Keratinocyte (primary cell): ENCODE data around the gene LYRM7.
"Not testable (repeated sequence)": the region's sequence is repeated elsewhere in the genome, so short reads cannot be mapped to it uniquely, and the experiment has no call there.

Experiments used
- EZH2 ChIP-seq: IDR thresholded peaks from one replicate; pipeline ENCODE4 v1.6.1; 2012; ENCODE audit warnings: inconsistent platforms, mild to moderate bottlenecking, low read length, moderate library complexity
- TF ChIP-seq, protein P1 (sequence below), 3 experiments: IDR thresholded peaks in 1 of 3; conservative IDR thresholded peaks in 1 of 3; optimal IDR thresholded peaks in 1 of 3; 2 replicates in 2 of 3; 3 replicates in 1 of 3; pipeline versions ENCODE3 to v1.5.1; 2011; ENCODE audit warnings: low read length in 3 of 3, mild to moderate bottlenecking in 3 of 3, moderate library complexity in 2 of 3, control low read depth in 1 of 3, inconsistent platforms in 1 of 3; ENCODE audit not compliant: insufficient read depth in 2 of 3; ENCODE audit errors: extremely low read depth in 1 of 3

DNA sequence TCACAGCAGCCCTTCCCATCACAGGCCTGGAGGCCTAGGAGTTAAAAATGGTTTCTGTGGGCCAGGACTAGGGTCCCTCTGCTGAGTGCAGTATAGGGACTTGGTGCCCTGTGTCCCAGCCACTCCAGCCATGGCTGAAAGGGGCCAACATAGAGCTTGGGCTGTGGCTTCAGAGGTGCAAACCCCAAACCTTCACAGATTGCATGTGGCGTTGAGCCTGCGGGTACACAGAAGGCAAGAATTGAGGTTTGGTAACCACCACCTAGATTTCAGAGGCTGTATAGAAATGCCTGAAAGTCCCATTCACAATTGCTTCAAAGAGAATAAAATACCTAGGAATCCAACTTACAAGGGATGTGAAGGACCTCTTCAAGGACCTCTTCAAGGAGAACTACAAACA lies 43.5 kb upstream of the LYRM7 start:
- TF ChIP-seq, protein P1, sequence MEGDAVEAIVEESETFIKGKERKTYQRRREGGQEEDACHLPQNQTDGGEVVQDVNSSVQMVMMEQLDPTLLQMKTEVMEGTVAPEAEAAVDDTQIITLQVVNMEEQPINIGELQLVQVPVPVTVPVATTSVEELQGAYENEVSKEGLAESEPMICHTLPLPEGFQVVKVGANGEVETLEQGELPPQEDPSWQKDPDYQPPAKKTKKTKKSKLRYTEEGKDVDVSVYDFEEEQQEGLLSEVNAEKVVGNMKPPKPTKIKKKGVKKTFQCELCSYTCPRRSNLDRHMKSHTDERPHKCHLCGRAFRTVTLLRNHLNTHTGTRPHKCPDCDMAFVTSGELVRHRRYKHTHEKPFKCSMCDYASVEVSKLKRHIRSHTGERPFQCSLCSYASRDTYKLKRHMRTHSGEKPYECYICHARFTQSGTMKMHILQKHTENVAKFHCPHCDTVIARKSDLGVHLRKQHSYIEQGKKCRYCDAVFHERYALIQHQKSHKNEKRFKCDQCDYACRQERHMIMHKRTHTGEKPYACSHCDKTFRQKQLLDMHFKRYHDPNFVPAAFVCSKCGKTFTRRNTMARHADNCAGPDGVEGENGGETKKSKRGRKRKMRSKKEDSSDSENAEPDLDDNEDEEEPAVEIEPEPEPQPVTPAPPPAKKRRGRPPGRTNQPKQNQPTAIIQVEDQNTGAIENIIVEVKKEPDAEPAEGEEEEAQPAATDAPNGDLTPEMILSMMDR (optimal IDR thresholded peaks at IDR 0.05 in 1 of 3, IDR thresholded peaks at IDR 0.05 in 1 of 3, conservative IDR thresholded peaks at IDR 0.05 in 1 of 3; ENCODE audit: extremely low read depth in 1 of 3, insufficient read depth in 2 of 3, low read length in 3 of 3) = not testable (repeated sequence)
- not testable (repeated sequence) for TF ChIP-seq EZH2
